Liver (tissue), 5 donors: ENCODE measurements around the gene BLM. TPM values are rescaled to one million over a fixed set of nuclear protein-coding genes. Genes with fewer than 3 reads are reported as not detected.

ENCODE experiments used
- polyA plus RNA-seq, 2 donors: library from polyadenylated mRNA; stranded (reverse) in 1 of 2; unstranded in 1 of 2; fragments of 200-250 nt in 1 of 2; fragments of >200 nt in 1 of 2; fragmentation: Nextera tagmentation in 1 of 2; extraction: Ambion mirVana in 1 of 2; gene quantifications; one replicate each; pipeline versions ENCODE4 v1.2.1 to v1.2.3, GENCODE V29; 2013 to 2015
- small RNA-seq: library from RNA; depleted of rRNA; stranded (forward); fragments of <200 nt; gene quantifications from one replicate; pipeline ENCODE3, GENCODE V24; 2014
- total RNA-seq, 2 donors: library from RNA; depleted of rRNA; stranded (reverse); fragments of >200 nt; gene quantifications; one replicate each; pipeline ENCODE4 v1.2.3, GENCODE V29; 2014
- donor health status: healthy.
- donor health status: healthy.
- donor health status: healthy.

The BLM gene
- total and polyA plus RNA-seq, 4 donors, result 0.33 to 15.1 (median 0.41) TPM

Small RNAs within 50 kb of the gene (small RNA-seq; reads per million reads assigned to genes)
- gene RF00093 (not detected), gene RN7SL363P (not detected)

Other genes with a start within 250 kb of the BLM start
- gene CRTC3, start 187.4 kb upstream of the BLM start, total RNA-seq, result 10 to 100 TPM in 1 of 2 donors, 1 to 10 TPM in 1; 9.2 to 16.8 TPM
- gene CRTC3, start 187.4 kb upstream of the BLM start, polyA plus RNA-seq, result 1 to 10 TPM; 5.1 to 6.0 TPM
- 100 to 1,000 TPM; 124 to 204 TPM for gene FURIN, start 151.2 kb downstream of the BLM start, total RNA-seq
- 100 to 1,000 TPM; 102 to 258 TPM for gene FURIN, start 151.2 kb downstream of the BLM start, polyA plus RNA-seq
- 10 to 100 TPM; 42.8 to 43.1 TPM for gene FES, start 167.2 kb downstream of the BLM start, total RNA-seq
- 10 to 100 TPM; 12.1 to 14.7 TPM for gene FES, start 167.2 kb downstream of the BLM start, polyA plus RNA-seq
- gene MAN2A2, start 186.0 kb downstream of the BLM start, total RNA-seq, result 100 to 1,000 TPM in 1 of 2 donors, 10 to 100 TPM in 1; 73.9 to 111 TPM
- gene MAN2A2, start 186.0 kb downstream of the BLM start, polyA plus RNA-seq, result 10 to 100 TPM; 17.3 to 27.8 TPM
- 10 to 100 TPM; 12.5 to 15.3 TPM for gene HDDC3, start 215.2 kb downstream of the BLM start, total RNA-seq
- 10 to 100 TPM; 12.9 to 15.4 TPM for gene HDDC3, start 215.2 kb downstream of the BLM start, polyA plus RNA-seq
- gene UNC45A, start 217.9 kb downstream of the BLM start, total RNA-seq, result 10 to 100 TPM; 30.4 to 31.2 TPM
- gene UNC45A, start 217.9 kb downstream of the BLM start, polyA plus RNA-seq, result 10 to 100 TPM; 13.9 to 19.5 TPM
- gene RCCD1, start 237.5 kb downstream of the BLM start, total RNA-seq, result 10 to 100 TPM in 1 of 2 donors, 1 to 10 TPM in 1; 4.1 to 13.3 TPM
- gene RCCD1, start 237.5 kb downstream of the BLM start, polyA plus RNA-seq, result 1 to 10 TPM; 3.6 to 4.6 TPM